ENCODE results near the gene SKA1.

DNA sequence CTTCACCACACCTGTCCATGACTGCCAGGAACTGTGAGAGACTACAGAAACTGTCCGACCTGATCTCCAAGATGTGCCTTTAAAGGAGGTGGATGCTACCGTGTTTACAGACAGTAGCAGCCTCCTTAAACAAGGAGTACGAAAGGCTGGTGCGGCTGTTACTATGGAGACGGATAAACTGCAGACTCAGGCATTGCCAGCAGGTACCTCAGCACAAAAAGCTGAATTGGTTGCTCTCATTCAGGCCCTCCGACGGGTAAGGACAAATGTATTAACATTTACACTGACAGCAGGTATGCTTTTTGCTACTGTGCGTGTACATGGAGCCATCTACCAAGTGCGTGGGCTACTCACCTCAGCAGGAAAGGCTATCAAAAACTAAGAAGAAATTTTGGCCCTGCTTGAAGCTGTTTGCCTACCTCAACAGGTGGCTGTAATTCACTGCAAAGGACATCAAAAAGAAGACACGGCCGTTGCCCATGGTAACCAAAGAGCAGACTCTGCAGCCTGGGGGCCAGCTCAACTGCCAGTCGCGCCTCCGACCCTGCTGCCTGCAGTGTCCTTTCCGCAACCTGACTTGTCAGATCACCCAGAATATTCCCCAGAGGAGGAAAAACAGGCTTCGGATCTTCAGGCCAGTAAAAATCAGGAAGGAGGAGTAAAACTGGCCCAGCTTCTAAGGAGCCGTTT lies 30.9 kb downstream of the SKA1 start:
- TF ChIP-seq, protein P1, sequence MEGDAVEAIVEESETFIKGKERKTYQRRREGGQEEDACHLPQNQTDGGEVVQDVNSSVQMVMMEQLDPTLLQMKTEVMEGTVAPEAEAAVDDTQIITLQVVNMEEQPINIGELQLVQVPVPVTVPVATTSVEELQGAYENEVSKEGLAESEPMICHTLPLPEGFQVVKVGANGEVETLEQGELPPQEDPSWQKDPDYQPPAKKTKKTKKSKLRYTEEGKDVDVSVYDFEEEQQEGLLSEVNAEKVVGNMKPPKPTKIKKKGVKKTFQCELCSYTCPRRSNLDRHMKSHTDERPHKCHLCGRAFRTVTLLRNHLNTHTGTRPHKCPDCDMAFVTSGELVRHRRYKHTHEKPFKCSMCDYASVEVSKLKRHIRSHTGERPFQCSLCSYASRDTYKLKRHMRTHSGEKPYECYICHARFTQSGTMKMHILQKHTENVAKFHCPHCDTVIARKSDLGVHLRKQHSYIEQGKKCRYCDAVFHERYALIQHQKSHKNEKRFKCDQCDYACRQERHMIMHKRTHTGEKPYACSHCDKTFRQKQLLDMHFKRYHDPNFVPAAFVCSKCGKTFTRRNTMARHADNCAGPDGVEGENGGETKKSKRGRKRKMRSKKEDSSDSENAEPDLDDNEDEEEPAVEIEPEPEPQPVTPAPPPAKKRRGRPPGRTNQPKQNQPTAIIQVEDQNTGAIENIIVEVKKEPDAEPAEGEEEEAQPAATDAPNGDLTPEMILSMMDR (conservative IDR thresholded peaks at IDR 0.05 in 1 of 2, IDR thresholded peaks at IDR 0.05 in 1 of 2; ENCODE audit: low read depth in 1 of 2, low read length in 2 of 2): no peak
- TF ChIP-seq EZH2 (IDR thresholded peaks at IDR 0.05; ENCODE audit: low read length, missing control alignments): no peak

Measured in fibroblast of lung (primary cell).